Measurements from ENCODE around the gene MXRA8.

MXRA8 gene

DNA sequence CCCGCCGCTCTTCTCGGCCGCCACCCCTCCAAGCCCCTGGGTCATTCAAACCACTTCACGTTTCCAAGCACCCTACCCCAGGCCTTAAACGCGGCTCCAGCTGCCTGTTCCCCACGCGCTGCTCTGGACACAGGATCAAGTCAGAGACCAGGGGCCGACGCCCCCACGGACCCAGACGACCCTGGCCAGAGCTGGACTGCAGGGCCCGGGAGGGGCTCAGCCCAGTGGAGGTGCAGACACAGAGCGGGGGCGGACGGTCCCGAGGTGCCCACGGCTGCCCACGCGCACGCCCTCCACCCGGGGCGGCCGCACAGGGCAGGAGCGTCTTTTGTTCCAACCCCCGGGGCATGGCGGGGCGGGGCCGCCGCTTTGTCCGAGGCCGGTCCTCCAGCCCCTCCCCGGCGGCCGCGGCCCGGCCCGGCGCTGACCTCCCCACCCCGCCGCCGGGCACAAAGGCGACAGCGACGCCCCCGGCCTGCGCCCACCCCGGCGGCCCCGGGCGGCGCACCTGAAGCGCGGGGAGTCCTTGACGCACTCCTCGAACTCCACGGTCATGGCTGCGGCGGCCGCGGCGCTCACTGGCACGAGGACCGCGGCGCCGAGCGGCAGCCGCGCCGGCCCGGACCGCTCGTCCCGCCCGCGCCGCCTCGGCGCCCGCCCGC, 51.0 kb downstream of the MXRA8 start:
- DNase-seq (ENCODE audit: low spot score): no peak

DNA sequence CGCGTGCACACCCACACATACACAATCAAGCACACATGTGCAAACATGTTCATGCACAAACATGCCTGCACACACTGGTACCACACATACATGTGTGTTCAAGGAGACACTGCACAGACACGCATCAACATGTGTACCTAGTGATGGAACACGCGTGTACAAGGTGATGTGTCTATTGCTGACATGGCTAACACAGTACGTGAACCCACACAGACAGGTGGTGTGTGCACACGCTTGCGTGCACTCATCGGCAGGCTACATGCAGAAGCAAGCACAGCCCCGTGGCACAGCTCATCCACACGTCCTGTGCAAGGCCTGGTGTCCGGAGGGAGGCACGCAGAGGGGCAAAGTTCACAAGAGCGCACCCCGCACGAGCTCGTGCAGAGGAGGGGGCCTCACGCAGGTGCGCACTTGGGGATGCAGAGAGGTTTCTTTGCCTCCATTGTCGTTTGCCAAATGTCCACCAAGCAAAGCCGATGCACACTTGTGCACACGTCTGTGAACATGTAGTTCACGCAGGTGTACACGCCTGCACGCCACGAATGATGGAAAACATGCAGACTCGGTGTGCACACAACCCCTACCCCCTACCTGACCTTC, 51.6 kb downstream of the MXRA8 start:
- no peak for DNase-seq (ENCODE audit: low spot score)

DNA sequence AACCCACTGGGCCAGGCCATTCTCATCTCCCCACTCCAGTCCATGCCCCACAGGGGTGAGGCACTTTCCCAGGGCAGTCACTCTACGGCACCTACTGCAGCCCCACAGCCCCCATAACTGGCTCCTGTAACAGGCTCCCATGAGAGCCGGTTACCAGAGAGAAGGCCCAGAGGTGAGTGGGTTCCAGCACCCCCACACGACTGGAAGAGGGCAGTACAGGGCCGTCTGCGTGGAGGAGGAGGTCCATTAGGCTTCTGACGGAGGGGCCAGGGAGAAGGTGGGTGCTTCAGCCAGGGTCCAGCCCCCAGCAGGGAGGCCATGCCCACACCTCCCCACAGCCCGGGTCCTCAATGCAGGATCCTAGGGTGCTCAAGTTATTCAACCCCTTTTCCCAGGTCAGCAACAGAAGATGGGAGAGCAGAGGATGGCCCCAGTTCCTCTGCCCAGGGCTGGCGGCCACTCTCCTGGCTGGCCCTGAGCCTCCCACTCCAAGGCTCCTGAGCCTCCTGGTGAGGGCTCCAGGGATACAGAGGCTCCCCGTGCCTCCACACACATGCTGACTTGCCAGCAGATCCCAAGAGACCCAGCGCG, 52.2 kb downstream of the MXRA8 start:
- DNase-seq (ENCODE audit: low spot score): no peak

DNA sequence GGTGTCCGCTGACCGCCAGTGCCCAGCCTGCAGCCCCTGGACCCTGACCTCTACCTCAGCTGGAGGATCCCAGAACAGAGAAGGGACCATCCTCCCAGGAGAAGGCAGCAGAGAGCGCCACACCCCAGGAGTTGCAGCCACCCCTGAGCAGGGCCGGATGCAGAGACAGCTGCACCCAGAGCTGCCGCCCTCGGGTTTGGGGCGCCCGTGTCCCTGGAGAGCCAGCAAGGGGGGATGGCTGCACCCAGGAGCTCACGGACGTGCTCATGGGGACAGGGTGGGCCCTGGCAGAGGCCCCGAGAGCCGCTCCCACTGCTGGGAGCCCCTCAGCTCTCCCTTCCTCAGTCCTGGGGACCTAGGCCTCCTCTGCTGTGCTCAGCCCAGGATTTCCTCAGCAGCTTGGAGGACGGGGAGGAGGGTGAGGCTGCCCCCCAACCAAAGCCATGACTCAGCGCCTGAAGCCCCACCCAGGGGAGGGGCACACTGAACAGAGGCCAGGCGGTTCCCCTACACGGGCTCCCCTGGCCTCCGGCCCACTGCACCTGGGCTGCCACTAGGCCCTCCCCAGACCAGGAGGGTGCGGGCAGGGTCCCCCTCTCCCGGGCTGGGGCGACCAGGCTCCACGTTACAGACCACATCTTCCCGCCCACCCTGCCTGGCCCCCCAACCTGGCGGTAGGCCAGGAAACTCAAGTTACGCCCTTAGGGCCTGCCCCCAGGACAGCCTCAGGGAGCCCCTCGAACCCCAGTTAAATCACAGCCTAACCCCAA, 52.9 kb downstream of the MXRA8 start:
- peak; percentile 77 for DNase-seq (ENCODE audit: low spot score)

DNA sequence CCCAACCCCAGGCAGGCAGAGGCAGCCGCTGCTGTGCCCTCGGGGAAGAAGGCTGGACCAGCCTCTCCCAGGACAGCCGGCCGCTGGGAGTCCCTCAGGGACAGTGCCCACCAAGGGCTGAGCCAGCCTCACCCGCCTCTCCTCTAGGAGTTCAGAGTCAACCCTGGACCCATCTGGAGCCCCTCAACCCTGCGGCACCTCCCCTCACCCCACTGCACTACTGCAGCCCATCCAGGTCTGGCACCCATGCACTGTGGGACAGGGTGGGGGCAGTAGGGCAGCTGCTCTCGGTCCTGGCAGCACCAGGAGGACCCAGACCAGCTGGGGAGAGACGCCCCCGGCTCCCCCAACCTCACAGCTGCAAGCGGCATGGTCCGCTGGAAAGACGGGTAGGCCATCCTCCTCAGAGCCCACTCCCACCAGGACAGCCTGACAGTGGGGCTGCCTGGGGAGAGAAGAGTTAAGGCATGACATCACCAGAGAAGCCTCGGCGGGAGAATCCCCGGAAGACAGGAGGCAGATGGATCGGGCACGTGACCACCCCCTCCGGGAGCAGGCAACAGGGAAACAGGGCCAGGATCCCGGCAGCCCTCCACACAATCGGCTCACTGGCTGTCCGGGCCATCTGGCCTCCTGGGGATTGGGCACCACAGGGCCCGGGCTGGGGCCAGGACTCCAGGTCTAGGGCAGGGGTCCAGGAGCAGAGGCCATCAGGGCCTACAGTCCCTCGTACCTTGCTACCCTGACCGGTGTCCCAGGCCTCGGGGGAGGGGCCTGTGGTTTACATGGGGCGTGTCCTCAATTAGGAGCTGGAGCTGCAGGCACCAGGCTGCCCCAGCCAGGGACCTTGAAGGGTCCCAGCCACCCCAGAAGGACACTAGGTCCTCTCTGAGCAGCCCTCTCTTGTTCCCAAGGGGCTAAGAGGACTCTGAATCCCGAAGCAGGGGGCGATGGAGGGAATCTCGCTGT, 53.7 kb downstream of the MXRA8 start:
- peak; percentile 86 for DNase-seq (ENCODE audit: low spot score)

DNA sequence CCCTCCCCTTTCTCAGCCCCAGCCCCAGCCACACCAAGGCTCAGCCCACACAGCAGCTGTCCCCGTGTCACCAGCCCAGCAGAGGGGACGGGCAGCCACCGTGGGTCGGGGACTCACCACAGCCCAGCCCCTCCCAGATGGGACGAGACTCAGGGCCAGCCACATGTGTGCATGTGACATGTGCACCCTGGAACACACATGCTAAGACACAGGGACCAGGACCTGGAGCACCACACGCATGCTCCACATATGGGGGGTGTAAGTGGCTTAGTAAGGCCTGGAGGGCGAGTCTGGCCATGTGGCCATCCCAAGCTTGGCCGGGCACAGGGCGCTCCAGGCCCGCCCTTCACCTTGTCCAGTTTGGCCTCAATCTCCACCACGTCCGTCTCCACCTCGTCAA, 54.6 kb downstream of the MXRA8 start:
- no peak for DNase-seq (ENCODE audit: low spot score)

GRCh38 chr1:1302951-1303509, 55.3 kb downstream of the MXRA8 start:
- DNase-seq (ENCODE audit: low spot score): no peak

Measured in D341Med (cell line).